Keratinocyte (primary cell): ENCODE measurements around the gene TRIM9. TPM values are rescaled to one million over a fixed set of nuclear protein-coding genes. Genes with fewer than 3 reads are reported as not detected.

Experiments
- DNase-seq: peaks from one replicate; pipeline ENCODE4 v3.0.0-alpha.2; 2011; ENCODE audit warnings: low read depth, missing footprints, low spot score
- FAIRE-seq: peaks from 2 replicates; lab custom pipeline; 2011; peaks lifted over from hg19 to GRCh38; lab: Jason Lieb, UNC
- H2AFZ ChIP-seq: 2 replicates; pipeline ENCODE4 v1.6.0; 2012; ENCODE audit warnings: low read length, control low read depth, inconsistent platforms; ENCODE audit not compliant: control insufficient read depth
- H3K27ac ChIP-seq: 2 replicates; pipeline ENCODE4 v1.5.1; 2011; ENCODE audit warnings: low read length; ENCODE audit not compliant: control insufficient read depth, insufficient read depth
- H3K27me3 ChIP-seq: 3 replicates; pipeline ENCODE4 v1.6.0; 2011; ENCODE audit warnings: low read length; ENCODE audit not compliant: control insufficient read depth, insufficient read depth; ENCODE audit errors: extremely low read depth
- H3K36me3 ChIP-seq, 2 experiments: 2 replicates in 1 of 2; 3 replicates in 1 of 2; pipeline ENCODE4 v1.5.1; 2011; ENCODE audit warnings: low read length in 2 of 2, mild to moderate bottlenecking in 1 of 2; ENCODE audit not compliant: control insufficient read depth in 2 of 2, insufficient read depth in 2 of 2; ENCODE audit errors: extremely low read depth in 1 of 2
- H3K4me1 ChIP-seq: 3 replicates; pipeline ENCODE4 v1.5.1; 2011; ENCODE audit warnings: low read length; ENCODE audit not compliant: control insufficient read depth, insufficient read depth; ENCODE audit errors: extremely low read depth
- H3K4me2 ChIP-seq: 3 replicates; pipeline ENCODE4 v1.6.0; 2011; ENCODE audit warnings: low read depth, low read length; ENCODE audit not compliant: control insufficient read depth, insufficient read depth; ENCODE audit errors: extremely low read depth
- H3K4me3 ChIP-seq, 3 experiments: fragments of 200-600 bp in 1 of 3; sonication (generic) in 1 of 3; 2 replicates in 2 of 3; 3 replicates in 1 of 3; pipeline ENCODE4 v1.5.1; 2011 to 2016; ENCODE audit warnings: low read length in 3 of 3, mild to moderate bottlenecking in 3 of 3, control low read depth in 2 of 3, inconsistent platforms in 1 of 3, low read depth in 1 of 3, mixed read lengths in 1 of 3, mixed run types in 1 of 3, moderate library complexity in 1 of 3; ENCODE audit not compliant: control insufficient read depth in 2 of 3, insufficient read depth in 2 of 3; ENCODE audit errors: extremely low read depth in 1 of 3
- H3K79me2 ChIP-seq: 2 replicates; pipeline ENCODE4 v1.6.0; 2012; ENCODE audit warnings: low read length; ENCODE audit not compliant: control insufficient read depth, insufficient read depth
- H3K9ac ChIP-seq: 3 replicates; pipeline ENCODE4 v1.6.0; 2011; ENCODE audit warnings: low read length; ENCODE audit not compliant: control insufficient read depth, insufficient read depth; ENCODE audit errors: extremely low read depth
- H3K9me1 ChIP-seq: 3 replicates; pipeline ENCODE4 v1.6.0; 2011; ENCODE audit warnings: low read length; ENCODE audit not compliant: control insufficient read depth, insufficient read depth; ENCODE audit errors: extremely low read depth
- H3K9me3 ChIP-seq: 2 replicates; pipeline ENCODE4 v1.5.1; 2012; ENCODE audit warnings: low read depth, low read length; ENCODE audit not compliant: control insufficient read depth
- H4K20me1 ChIP-seq: 3 replicates; pipeline ENCODE4 v1.6.0; 2011; ENCODE audit warnings: low read length; ENCODE audit not compliant: control insufficient read depth, insufficient read depth; ENCODE audit errors: extremely low read depth
- EZH2 ChIP-seq: IDR thresholded peaks from one replicate; pipeline ENCODE4 v1.6.1; 2012; ENCODE audit warnings: inconsistent platforms, mild to moderate bottlenecking, low read length, moderate library complexity
- dilution Hi-C: fragments of 300-500 bp; cut with MboI; formaldehyde crosslinking; loops from one replicate; pipeline ENCODE4 v1.7.0; 2020; ENCODE audit warnings: low sequenced_read_pairs; ENCODE audit not compliant: extremely low pct_ligation_motif_present
- polyA plus RNA-seq, 5 experiments: library from polyadenylated mRNA; depleted of rRNA in 3 of 5; stranded (reverse) in 3 of 5; stranded (forward) in 1 of 5; unstranded in 1 of 5; fragments of >200 nt; gene quantifications; 1 replicate in 1 of 5; 2 replicates in 3 of 5; 3 replicates in 1 of 5; pipeline versions ENCODE4 v1.2.1 to v1.2.3, GENCODE V29; 2011 to 2012; ENCODE audit warnings: missing spikeins in 2 of 5, low read depth in 1 of 5, low replicate concordance in 1 of 5
- TF ChIP-seq, protein P1 (sequence below), 3 experiments: IDR thresholded peaks in 1 of 3; conservative IDR thresholded peaks in 1 of 3; optimal IDR thresholded peaks in 1 of 3; 2 replicates in 2 of 3; 3 replicates in 1 of 3; pipeline versions ENCODE3 to v1.5.1; 2011; ENCODE audit warnings: low read length in 3 of 3, mild to moderate bottlenecking in 3 of 3, moderate library complexity in 2 of 3, control low read depth in 1 of 3, inconsistent platforms in 1 of 3; ENCODE audit not compliant: insufficient read depth in 2 of 3; ENCODE audit errors: extremely low read depth in 1 of 3

The TRIM9 gene
- polyA plus RNA-seq, 1 donor (not counting 4 experiments of a cell fraction or from before 2014, with no cell fraction given), result 0.04 TPM

- no peak overlapping the region for H3K9ac ChIP-seq
- peaks cover 31% of the 10 kb centered on the region for H3K27me3 ChIP-seq
- dilution Hi-C loops, result no loop called here
- H3K9me1 ChIP-seq, result no peaks in the 10 kb centered on the region
- no peaks in the 10 kb centered on the region for H3K79me2 ChIP-seq
- peak; percentile 28 for TF ChIP-seq EZH2
- TF ChIP-seq, protein P1, sequence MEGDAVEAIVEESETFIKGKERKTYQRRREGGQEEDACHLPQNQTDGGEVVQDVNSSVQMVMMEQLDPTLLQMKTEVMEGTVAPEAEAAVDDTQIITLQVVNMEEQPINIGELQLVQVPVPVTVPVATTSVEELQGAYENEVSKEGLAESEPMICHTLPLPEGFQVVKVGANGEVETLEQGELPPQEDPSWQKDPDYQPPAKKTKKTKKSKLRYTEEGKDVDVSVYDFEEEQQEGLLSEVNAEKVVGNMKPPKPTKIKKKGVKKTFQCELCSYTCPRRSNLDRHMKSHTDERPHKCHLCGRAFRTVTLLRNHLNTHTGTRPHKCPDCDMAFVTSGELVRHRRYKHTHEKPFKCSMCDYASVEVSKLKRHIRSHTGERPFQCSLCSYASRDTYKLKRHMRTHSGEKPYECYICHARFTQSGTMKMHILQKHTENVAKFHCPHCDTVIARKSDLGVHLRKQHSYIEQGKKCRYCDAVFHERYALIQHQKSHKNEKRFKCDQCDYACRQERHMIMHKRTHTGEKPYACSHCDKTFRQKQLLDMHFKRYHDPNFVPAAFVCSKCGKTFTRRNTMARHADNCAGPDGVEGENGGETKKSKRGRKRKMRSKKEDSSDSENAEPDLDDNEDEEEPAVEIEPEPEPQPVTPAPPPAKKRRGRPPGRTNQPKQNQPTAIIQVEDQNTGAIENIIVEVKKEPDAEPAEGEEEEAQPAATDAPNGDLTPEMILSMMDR (optimal IDR thresholded peaks at IDR 0.05 in 1 of 3, IDR thresholded peaks at IDR 0.05 in 1 of 3, conservative IDR thresholded peaks at IDR 0.05 in 1 of 3; ENCODE audit: extremely low read depth in 1 of 3, insufficient read depth in 2 of 3, low read length in 3 of 3), result no peak
- FAIRE-seq, result no peak
- no peak overlapping the region for H3K4me2 ChIP-seq
- no peak overlapping the region for H2AFZ ChIP-seq
- H3K4me3 ChIP-seq, result no peak overlapping the region
- no peak overlapping the region for H3K27ac ChIP-seq
- no peak for DNase-seq
- H3K4me1 ChIP-seq, result peaks cover 18% of the 10 kb centered on the region
- peaks cover 4% of the 10 kb centered on the region for H4K20me1 ChIP-seq
- no peaks in the 10 kb centered on the region for H3K9me3 ChIP-seq
- H3K36me3 ChIP-seq, result no peaks in the 10 kb centered on the region
Observed at GRCh38 chr14:51092965-51093364, 1.9 kb downstream of the TRIM9 start.

GRCh38 chr14:51089278-51089677 is 5.6 kb downstream of the TRIM9 start:
- Histone ChIP-seq H3K4me3 (no peak overlapping the region), H3K27me3 (peaks cover 20% of the 10 kb centered on the region), H3K4me1 (peaks cover 10% of the 10 kb centered on the region), H3K36me3 (no peaks in the 10 kb centered on the region), H3K27ac (no peak overlapping the region), H3K4me2 (no peak overlapping the region), H3K79me2 (no peaks in the 10 kb centered on the region), H2AFZ (no peak overlapping the region), H3K9me1 (no peaks in the 10 kb centered on the region), H4K20me1 (peaks cover 3% of the 10 kb centered on the region), H3K9me3 (no peaks in the 10 kb centered on the region), H3K9ac (no peak overlapping the region)
- dilution Hi-C loops, result no loop called here
- TF ChIP-seq EZH2, result no peak
- TF ChIP-seq, protein P1 (optimal IDR thresholded peaks at IDR 0.05 in 1 of 3, IDR thresholded peaks at IDR 0.05 in 1 of 3, conservative IDR thresholded peaks at IDR 0.05 in 1 of 3; ENCODE audit: extremely low read depth in 1 of 3, insufficient read depth in 2 of 3, low read length in 3 of 3), result no peak
- DNase-seq (no peak), FAIRE-seq (no peak)
